ENCODE results near the gene BACH2. TPM values are rescaled to one million over a fixed set of nuclear protein-coding genes. Genes with fewer than 3 reads are reported as not detected.

Gene BACH2
- polyA plus RNA-seq, 1 of the 3 experiments (the other 2 are of a cell fraction) = 0.46 TPM

GRCh38 chr6:90146921-90147649 is 149.6 kb downstream of the BACH2 start:
- Histone ChIP-seq H3K36me3 (replicated peaks in 1 of 2; ENCODE audit: control insufficient read depth in 1 of 2, insufficient read depth in 2 of 2, low read length in 1 of 2) (no peaks in the 10 kb centered on the region), H3K4me1 (ENCODE audit: control insufficient read depth in 1 of 2, insufficient read depth in 2 of 2, low read depth in 1 of 2, low read length in 1 of 2) (peaks cover 0 to 35% of the 10 kb centered on the region in 2 experiments; a peak in 2 of 4 replicates), H3K9me2 (no peaks in the 10 kb centered on the region), H3K27ac (ENCODE audit: low read depth in 2 of 2, low read length in 1 of 2) (peak overlapping the region in 1 of 2 experiments; percentile 77; a peak in 2 of 4 replicates), H3K9ac (no peak overlapping the region), H3K79me2 (ENCODE audit: insufficient read depth) (no peaks in the 10 kb centered on the region), H4K20me1 (ENCODE audit: insufficient read depth) (no peaks in the 10 kb centered on the region), H3K9me3 (no peaks in the 10 kb centered on the region), H3K27me3 (ENCODE audit: insufficient read depth) (no peaks in the 10 kb centered on the region), H3F3A (replicated peaks; ENCODE audit: insufficient read depth) (no peaks in the 10 kb centered on the region), H3K4me3 (ENCODE audit: low read depth in 2 of 2, low read length in 1 of 2) (peak overlapping the region in 1 of 2 experiments; percentile 19; a peak in 1 of 4 replicates), H3K4me2 (no peak overlapping the region), H2AFZ (ENCODE audit: low read depth) (no peak overlapping the region)
- DNase-seq = peak; percentile 40
- TF ChIP-seq EP300 (IDR thresholded peaks at IDR 0.05; ENCODE audit: borderline replicate concordance in 1 of 2, low read depth in 1 of 2, low read length in 1 of 2) = peak in 1 of 2 experiments; percentile 23; a peak in 1 of 4 replicates
- no peak for TF ChIP-seq USF1 (IDR thresholded peaks at IDR 0.05; ENCODE audit: borderline replicate concordance, low read depth)
- TF ChIP-seq RCOR1 (IDR thresholded peaks at IDR 0.05; ENCODE audit: low read length) = 0 out of 2 replicates have a peak, but pooled peaks have one; percentile 34
- TF ChIP-seq FOXM1 (IDR thresholded peaks at IDR 0.05; ENCODE audit: low read depth) = no peak
- 0 out of 2 replicates have a peak, but pooled peaks have one; percentile 13 for TF ChIP-seq GATA2 (CRISPR knock-in tag; IDR thresholded peaks at IDR 0.05)
- no peak for TF ChIP-seq REST (IDR thresholded peaks at IDR 0.05; ENCODE audit: low read depth, low read length)
- TF ChIP-seq MXI1 (IDR thresholded peaks at IDR 0.05; ENCODE audit: low read depth, low read length) = peak; percentile 87; the same call in 1 of the 2 replicates
- TF ChIP-seq FOXJ3 (CRISPR knock-in tag; IDR thresholded peaks at IDR 0.05) = no peak
- CTCF ChIA-PET = interaction anchor here (0.9 to 1.0 kb wide), 2 partner anchors 49 to 149 kb away, joined by 3 read pairs; no protein-coding TSS in a partner anchor
- 44% methylated on average over 13 of the region's 13 CpGs for WGBS (ENCODE audit: low lambda C conversion rate)
- POLR2A ChIA-PET = no interaction called here

- no peak for TF ChIP-seq IRF3 (IDR thresholded peaks at IDR 0.05; ENCODE audit: low read depth, low read length)
- TF ChIP-seq CHD2 (IDR thresholded peaks at IDR 0.05; ENCODE audit: low read length, partially characterized antibody) = no peak
- no peak for TF ChIP-seq USF1 (IDR thresholded peaks at IDR 0.05; ENCODE audit: borderline replicate concordance, low read depth)
- TF ChIP-seq EZH2phosphoT487 (IDR thresholded peaks at IDR 0.05; ENCODE audit: borderline replicate concordance, low read depth) = no peak
- no peak for TF ChIP-seq NRF1 (IDR thresholded peaks at IDR 0.05; ENCODE audit: low read depth, low read length)
- WGBS (ENCODE audit: low lambda C conversion rate) = 93% methylated on average over 4 of the region's 4 CpGs
- CTCF ChIA-PET = interaction anchor here (1.1 to 1.8 kb wide), 2 partner anchors 248 to 333 kb away, joined by 3 to 6 read pairs; no protein-coding TSS in a partner anchor
- H3F3A ChIP-seq (replicated peaks; ENCODE audit: insufficient read depth) = no peaks in the 10 kb centered on the region
- no peak overlapping the region for H3K9ac ChIP-seq
- H3K27me3 ChIP-seq (ENCODE audit: insufficient read depth) = no peaks in the 10 kb centered on the region
- no peak overlapping the region for H3K27ac ChIP-seq (ENCODE audit: low read depth in 2 of 2, low read length in 1 of 2)
- H3K4me3 ChIP-seq (ENCODE audit: low read depth in 2 of 2, low read length in 1 of 2) = no peak overlapping the region
- H2AFZ ChIP-seq (ENCODE audit: low read depth) = no peak overlapping the region
- no peaks in the 10 kb centered on the region for H3K9me3 ChIP-seq
- DNase-seq = no peak
- H3K4me2 ChIP-seq = no peak overlapping the region
- peaks cover 0 to 31% of the 10 kb centered on the region in 2 experiments; a peak in 2 of 4 replicates for H3K4me1 ChIP-seq (ENCODE audit: control insufficient read depth in 1 of 2, insufficient read depth in 2 of 2, low read depth in 1 of 2, low read length in 1 of 2)
- no peaks in the 10 kb centered on the region for H3K79me2 ChIP-seq (ENCODE audit: insufficient read depth)
- H3K36me3 ChIP-seq (replicated peaks in 1 of 2; ENCODE audit: control insufficient read depth in 1 of 2, insufficient read depth in 2 of 2, low read length in 1 of 2) = no peaks in the 10 kb centered on the region
- H3K9me2 ChIP-seq = no peaks in the 10 kb centered on the region
- no peaks in the 10 kb centered on the region for H4K20me1 ChIP-seq (ENCODE audit: insufficient read depth)
- POLR2A ChIA-PET = interaction anchor here (0.6 kb wide), 1 partner anchor 173 kb away, joined by 3 read pairs; no protein-coding TSS in a partner anchor
Measured at GRCh38 chr6:90146024-90146423, 150.6 kb downstream of the BACH2 start.

Measured in SK-N-SH (cell line).